Measurements from ENCODE around the gene TJAP1.

The TJAP1 gene

GRCh38 chr6:43541774-43542471, 64.6 kb downstream of the TJAP1 start:
- no peaks in the 10 kb centered on the region for H3K4me1 ChIP-seq (ENCODE audit: control insufficient read depth in 2 of 2, insufficient read depth in 2 of 2, low read length in 2 of 2)
- no peaks in the 10 kb centered on the region for H3K9me3 ChIP-seq (ENCODE audit: control insufficient read depth in 2 of 2, low read length in 2 of 2)
- no peak overlapping the region for H3K4me3 ChIP-seq (ENCODE audit: low read length in 2 of 2)
- H3K9ac ChIP-seq (ENCODE audit: low read depth in 1 of 2, low read length in 2 of 2), result no peak overlapping the region
- H3K27me3 ChIP-seq (ENCODE audit: control insufficient read depth in 2 of 2, insufficient read depth in 2 of 2, low read length in 2 of 2), result no peaks in the 10 kb centered on the region
- H3K36me3 ChIP-seq (ENCODE audit: control insufficient read depth in 2 of 2, insufficient read depth in 2 of 2, low read length in 2 of 2), result peaks cover 29 to 34% of the 10 kb centered on the region in 2 donors
- no peak overlapping the region for H3K27ac ChIP-seq (ENCODE audit: low read depth in 2 of 2, low read length in 2 of 2)

DNA sequence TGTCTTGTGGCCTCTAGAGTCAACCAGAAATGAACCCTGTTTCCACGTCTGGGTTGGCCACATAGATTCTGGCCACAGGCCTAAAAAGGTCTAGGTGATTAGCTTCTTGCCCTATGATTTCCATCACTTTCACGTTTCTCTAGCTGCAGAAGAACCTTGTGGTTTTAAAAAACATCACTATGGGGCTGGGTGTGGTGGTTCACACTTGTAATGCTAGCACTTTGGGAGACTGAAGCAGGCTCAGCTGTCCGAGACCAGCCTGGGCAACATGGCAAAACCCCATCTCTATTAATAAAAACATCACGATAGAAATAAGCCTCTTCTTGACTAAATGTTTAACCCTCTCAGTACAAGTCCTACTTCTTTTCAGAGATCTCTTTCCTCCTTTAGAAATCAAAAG, 67.1 kb downstream of the TJAP1 start:
- Histone ChIP-seq H3K27me3 (ENCODE audit: control insufficient read depth in 2 of 2, insufficient read depth in 2 of 2, low read length in 2 of 2) (no peaks in the 10 kb centered on the region), H3K36me3 (ENCODE audit: control insufficient read depth in 2 of 2, insufficient read depth in 2 of 2, low read length in 2 of 2) (peaks cover 42 to 51% of the 10 kb centered on the region in 2 donors), H3K9me3 (ENCODE audit: control insufficient read depth in 2 of 2, low read length in 2 of 2) (no peaks in the 10 kb centered on the region)

DNA sequence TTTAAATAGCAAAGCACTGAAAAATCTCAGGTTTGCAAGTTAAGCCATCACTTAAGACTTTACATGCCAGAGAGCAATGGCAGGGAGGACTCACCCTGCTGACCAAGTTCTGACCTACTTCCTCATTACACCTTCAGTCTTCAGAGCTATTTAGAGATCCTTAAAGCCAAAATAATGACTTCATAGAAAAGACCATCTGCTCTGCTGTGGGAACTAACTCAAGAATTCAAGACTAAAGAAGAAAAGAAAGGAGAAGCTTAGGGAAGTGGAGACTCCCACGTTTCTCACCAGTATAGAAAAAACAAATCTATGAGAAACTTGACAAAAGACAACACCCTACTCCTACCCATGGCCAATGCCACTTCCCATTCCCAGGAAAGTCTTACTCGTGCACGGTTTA, 69.9 kb downstream of the TJAP1 start:
- Histone ChIP-seq H3K27ac (ENCODE audit: low read depth in 2 of 2, low read length in 2 of 2) (no peak overlapping the region), H3K9me3 (ENCODE audit: control insufficient read depth in 2 of 2, low read length in 2 of 2) (no peaks in the 10 kb centered on the region), H3K4me1 (ENCODE audit: control insufficient read depth in 2 of 2, insufficient read depth in 2 of 2, low read length in 2 of 2) (no peaks in the 10 kb centered on the region), H3K27me3 (ENCODE audit: control insufficient read depth in 2 of 2, insufficient read depth in 2 of 2, low read length in 2 of 2) (no peaks in the 10 kb centered on the region), H3K4me3 (ENCODE audit: low read length in 2 of 2) (no peak overlapping the region), H3K9ac (ENCODE audit: low read depth in 1 of 2, low read length in 2 of 2) (no peak overlapping the region), H3K36me3 (ENCODE audit: control insufficient read depth in 2 of 2, insufficient read depth in 2 of 2, low read length in 2 of 2) (peaks cover 48 to 69% of the 10 kb centered on the region in 2 donors)

More for the DNA sequence above, 67.1 kb downstream of the TJAP1 start:
- no peaks in the 10 kb centered on the region for H3K4me1 ChIP-seq (ENCODE audit: control insufficient read depth in 2 of 2, insufficient read depth in 2 of 2, low read length in 2 of 2)
- H3K27ac ChIP-seq (ENCODE audit: low read depth in 2 of 2, low read length in 2 of 2), result no peak overlapping the region
- no peak overlapping the region for H3K9ac ChIP-seq (ENCODE audit: low read depth in 1 of 2, low read length in 2 of 2)
- no peak overlapping the region for H3K4me3 ChIP-seq (ENCODE audit: low read length in 2 of 2)

All from mucosa of rectum (tissue), 2 donors.